CD4-positive, alpha-beta T cell treated with Interleukin-12 subunit alpha and Interleukin-12 subunit beta, for 1 hour (primary cell): ENCODE data around the gene IL4.

Experiments
- DNase-seq: peaks from one replicate; pipeline ENCODE4 v3.0.0-alpha.2; 2020

The IL4 gene

DNA sequence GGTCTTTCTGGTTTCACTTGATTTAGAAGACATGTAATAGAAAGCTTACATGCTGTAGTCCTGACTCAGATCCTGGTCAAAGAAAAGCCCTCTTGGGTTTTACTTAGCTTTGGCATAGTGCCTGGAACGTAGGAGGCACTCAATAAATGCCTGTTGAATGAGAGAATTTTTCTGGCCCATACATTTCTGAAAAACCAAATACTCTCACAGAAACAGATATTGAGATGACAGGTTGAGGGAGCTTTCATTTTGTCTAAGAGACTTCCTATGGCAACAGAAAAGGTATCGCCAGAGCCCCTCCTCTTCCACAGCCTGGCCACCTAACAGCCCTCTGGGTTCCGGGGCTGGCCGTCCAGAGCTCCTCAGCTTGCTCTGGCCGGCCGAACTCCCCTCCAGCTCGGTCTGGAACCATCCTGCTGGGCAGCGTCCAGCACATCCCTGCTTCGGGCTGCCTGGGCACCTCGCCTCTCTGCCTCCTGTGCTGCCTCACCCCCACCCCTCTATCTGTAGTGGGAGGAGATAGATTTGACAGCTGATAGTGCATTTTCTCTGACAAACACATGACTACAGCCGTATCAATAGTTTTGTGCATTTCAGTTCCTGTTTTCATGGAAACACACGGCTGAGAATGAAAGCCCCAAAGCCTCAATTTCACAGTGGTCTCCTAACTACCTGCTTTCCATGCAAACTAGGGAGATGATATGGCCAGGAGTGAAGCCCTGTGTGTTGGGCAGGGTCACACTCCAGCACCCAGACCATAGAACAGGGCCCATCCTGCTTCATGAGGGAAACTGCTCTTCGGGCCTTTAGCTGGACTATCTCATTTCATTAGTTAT, 1.1 kb downstream of the IL4 start:
- DNase-seq = no peak

DNA sequence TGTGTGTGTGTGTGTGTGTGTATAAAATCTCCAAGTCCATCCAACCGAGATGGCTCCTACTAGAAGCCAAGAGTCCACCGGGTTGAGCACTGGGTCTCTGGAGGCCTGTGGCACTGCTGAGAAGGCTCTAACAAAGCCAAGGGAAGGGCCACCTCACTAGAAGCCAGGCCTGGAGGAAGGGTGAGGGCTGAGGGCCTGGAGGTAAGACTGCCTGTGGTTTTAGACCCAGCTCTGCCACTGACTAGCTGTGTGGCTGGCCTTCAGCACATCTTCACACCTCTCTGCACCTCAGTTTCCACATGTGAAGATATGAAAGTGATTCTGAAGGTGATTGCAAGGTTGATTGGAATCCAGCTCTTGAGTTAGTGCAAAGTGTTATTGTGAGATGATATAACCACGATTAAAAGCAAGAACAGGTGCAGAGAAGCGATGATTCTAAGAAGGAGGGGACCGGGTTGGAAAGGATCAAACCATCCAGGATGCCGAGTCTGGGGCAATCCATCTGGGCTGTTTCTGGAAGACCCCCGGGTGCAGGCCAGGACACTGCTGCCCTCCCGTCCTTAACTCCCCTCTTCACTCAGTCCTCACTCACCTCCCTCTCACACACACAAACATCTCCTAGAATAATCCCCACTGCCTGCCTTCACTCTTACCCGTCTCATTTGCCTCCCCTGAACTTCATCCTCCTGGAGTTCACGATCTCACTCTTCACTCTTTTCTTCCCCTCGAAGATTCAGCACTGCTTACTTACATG, 2.3 kb downstream of the IL4 start:
- DNase-seq = no peak

DNA sequence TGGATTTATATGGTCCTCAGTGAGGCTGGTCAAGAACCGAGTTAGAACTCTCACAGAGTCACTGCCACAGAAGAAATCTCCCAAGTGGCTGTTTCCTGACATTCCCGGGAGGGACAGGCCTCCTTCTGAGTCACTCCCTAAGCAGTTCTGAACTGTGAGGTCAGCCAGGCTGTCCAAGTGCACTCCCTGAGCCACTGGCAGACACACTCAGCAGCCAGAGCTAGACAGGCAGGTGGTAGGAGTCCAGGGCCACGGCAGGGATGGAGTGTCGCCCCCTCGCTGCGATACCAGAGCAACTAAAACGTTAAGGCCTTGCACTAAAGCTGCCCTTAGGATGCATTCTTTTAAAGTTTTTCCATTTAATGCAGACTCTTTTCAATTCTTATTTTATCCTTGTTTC, 3.4 kb downstream of the IL4 start:
- DNase-seq = no peak

DNA sequence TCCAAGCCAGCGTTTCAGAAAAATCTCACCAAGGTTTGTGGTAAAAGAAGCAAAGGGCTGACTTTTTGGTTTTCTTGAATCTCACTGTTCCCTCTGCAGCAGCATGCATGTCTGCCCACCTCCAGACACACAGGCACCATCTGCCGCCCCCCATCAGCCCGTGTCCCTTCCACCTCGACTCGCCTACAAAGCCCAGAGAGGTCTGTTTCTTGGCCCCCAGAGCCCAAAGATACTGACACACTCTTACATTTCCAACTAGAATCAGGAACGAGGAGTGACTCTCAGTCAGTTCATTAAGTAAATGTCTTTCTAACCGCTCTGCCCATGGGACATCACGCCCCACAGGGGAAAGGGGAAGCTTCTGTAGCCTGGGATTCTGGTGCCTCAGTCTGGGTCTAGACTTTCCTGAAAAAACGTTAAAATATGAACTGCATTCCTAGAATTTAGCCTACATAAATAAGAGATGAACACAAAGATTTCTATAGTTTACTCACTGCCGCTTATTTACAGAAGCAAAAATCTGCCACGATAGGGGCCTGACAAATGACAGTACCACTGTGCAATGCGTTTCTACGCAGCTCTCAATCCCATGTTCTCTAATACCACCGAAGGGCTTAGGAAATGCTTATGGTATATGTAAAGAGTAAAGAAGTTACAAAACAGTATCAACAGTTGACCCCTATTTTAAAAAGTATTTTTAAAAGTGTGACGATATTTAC, 4.1 kb downstream of the IL4 start:
- DNase-seq = no peak

DNA sequence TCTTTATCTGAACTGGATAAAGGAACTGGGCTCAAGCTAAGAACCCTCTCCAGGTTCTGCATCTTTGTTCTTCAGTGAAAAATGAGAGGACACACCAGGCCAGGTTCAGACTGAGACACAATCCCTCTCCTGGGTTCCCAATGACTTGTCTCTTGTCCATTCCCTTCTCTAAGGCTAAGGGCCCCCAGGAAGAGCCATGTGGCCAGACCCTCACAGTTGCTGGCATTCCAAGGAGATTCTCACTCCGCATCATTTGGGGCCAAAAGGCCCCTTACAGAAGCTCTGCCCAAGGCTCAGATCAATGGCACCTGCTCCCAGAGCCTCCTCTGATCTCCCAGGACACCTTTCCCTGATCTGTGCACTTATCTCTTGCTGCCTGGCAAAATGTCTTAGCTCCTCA, 4.9 kb downstream of the IL4 start:
- DNase-seq = no peak

DNA sequence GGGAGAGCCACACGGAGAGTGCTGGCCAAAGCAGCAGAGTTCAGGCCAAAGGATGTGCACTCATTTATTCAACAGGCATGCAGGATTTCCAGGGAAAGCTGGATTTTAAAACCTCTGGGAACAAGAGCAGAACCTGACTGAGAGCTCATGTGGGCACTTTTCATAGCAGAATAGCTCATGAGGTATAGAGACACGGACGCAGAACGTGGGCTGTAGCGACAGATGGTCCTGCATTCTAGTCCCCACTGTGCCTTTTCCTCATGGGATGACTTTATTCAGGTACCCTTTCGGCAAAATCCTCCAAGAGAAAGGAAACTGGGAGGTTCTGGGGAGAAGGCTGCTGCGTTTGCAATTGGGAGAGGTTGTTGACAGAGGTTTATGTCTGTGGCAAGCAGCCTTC, 5.4 kb downstream of the IL4 start:
- DNase-seq = no peak

DNA sequence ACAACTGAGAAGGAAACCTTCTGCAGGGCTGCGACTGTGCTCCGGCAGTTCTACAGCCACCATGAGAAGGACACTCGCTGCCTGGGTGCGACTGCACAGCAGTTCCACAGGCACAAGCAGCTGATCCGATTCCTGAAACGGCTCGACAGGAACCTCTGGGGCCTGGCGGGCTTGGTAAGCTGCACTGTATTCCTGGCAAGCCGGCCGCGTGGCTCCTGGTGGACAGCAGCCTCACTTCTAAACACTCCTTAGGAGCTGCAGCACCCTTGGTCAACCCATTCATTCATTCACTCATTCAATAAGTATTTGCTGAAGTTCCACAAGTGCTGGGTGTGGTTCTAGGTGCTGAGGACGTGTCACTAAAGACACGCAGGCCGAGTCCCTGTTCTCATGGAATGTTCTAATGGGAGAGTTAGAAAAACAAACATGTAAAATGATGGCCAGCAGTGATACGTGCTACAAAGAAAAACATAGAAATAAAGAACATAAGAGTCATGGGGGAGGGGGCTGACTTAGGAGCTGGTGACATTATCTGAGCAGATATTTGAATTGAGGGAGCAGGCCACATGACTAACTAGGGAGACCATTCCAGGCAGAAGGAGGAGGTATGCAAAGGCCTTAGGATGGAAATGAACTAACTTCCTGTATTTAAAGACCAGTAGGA, 6.1 kb downstream of the IL4 start:
- DNase-seq = no peak

DNA sequence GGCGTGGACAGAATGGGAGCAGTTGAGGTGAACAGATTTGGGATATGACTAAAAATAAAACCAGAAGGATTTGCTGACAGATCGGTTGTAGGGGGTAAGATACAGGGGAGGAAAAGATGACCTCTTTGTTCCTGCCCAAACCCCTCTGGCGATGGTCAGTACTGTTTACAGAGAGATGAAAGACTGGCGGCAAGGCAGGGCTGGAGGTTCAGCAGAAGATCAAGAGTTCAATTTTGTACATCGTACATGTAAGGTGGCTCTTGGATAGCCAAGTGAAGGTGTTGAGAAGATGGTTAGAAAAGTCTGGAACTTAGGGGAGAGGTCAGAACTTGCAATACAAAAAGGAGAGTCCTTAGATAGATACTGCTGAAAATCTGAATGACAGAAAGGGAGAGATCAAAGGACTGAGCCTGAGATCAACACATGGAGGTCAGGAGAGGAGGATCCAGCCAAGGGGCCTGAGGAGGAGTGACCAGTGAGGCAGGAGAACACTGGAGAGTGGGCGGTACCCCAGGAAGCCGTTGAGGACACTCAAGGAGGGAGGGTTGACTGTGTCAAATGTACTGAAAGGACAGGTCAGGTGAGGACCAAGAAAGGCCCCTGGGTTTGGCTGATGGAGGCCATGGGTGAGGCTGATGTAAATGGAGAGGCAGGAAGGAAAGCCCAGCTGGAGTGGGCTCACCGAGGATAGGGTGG, 7.1 kb downstream of the IL4 start:
- no peak for DNase-seq

DNA sequence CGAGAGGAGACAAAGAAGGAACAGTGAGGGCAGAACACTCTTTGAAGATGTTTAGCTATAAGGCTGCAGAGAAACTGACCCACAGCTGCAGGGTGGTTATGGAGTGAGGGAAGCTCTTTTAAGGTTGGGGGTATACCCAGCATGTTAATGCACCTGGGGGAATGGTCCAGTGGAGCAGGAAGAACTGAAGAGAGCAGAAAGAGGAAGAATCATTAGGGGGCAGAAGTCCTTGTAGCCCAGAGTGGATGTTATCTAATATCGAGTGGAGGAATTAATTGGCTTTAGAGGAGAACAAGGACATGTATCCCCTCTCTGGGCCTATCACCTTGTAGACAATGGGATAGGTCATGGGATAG, 7.7 kb downstream of the IL4 start:
- no peak for DNase-seq

DNA sequence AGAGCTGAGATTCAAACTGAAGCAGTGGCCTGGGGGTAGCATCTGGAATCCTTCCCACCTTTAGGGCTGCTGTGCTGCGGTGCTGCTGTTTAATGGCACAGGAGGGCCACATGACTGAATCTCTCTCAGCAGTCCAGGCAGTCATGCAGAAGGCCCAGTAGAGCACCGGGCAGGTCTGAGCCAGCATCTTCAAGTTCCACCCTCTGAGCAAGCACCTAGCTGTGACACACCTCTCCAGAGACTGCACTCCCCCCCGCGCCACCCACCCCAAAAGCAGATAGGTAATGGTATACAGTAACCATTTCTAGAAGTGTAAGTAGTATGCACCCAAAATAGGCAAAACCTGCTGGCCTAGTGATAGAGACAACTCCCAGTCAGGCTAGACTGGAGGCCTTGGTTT, 8.2 kb downstream of the IL4 start:
- DNase-seq = no peak

DNA sequence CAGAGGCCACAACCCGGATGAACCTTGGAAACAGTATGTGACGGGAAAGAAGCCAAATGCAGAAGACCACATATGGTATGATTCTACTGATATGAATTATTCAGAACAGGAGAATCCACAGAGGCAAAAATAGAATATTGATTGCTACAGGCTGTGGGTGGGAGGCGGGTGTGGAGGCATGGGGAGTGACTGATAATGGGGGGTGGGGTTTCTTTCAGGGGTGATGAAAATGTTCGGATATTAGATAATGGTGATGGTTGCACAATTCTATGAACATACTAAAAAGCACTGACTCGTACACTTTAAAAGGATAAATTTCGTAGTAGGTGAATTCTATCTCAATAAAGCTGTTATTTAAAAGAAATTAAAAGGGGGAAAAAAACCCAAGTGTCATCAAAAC, 10.7 kb downstream of the IL4 start:
- no peak for DNase-seq

DNA sequence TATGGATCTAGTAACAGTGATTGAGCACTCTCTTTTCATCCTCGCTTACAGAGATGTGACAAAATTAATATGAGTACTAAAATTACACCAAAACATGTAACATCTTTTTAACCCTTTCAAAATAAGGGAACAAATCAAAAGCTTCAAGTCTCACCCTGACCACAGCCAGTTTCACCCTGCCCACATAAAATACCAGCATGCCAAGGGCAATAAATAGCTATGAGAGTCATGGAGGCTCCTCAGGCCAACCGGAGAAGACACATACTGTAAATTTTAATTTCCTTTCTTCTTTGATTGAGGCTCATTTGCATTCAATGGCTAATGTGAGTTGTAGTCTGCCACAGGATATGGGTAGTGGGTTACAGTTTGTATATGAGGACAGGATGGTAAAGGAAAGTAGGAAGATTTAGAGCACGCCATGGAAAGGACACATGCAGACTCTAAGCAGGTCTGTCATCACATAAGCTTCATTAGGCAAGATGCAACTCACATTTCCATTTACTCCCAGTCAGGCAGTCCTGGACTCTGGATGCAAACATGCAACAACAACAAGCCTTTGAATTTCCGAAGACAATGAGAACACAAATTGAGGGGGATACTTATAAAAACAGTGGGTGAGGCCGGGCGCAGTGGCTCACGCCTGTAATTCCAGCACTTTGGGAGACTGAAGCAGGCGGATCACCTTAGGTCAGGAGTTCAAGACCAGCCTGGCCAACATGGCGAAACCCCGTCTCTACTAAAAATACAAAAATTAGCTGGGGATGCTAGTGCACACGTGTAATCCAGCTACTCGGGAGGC, 11.3 kb downstream of the IL4 start:
- no peak for DNase-seq

DNA sequence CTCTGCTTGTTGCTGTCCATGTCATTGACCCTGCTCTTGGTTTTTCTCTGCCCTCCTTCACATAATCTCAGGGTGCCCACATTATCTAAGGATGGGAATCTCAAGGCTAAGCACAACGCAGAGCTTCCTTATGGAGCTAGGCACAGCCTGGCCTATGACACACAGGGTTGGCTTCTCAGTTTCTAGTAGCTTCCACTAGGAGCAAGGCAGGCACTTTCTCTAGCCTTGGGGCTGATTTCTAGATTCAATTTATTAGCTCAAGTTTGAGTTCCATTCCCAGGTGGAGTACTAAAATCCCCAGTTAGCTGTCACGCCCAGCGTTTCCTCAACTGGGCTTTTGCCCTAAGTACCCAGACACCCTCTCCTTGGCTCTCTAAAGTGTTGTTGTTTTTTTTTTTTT, 12.4 kb downstream of the IL4 start:
- DNase-seq = no peak

DNA sequence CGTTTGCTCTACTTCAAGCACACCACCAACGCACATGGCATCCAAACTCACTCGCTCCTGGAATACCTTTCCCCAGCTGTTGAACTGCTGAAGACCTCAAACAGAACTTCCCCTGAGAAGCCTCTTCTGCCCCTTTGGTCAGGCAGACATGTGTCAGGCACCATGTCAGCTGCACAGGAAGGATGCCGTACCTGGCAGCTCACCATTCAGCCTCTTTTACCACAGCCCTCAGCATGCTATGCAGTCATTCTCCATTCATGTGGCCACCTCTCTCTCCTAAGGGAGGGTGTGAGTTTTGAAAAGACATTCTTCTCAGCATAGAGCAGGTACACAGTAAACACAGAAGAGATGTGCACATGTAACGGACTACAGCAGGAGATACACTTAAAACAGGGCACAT, 14.2 kb downstream of the IL4 start:
- DNase-seq = peak; percentile 29

DNA sequence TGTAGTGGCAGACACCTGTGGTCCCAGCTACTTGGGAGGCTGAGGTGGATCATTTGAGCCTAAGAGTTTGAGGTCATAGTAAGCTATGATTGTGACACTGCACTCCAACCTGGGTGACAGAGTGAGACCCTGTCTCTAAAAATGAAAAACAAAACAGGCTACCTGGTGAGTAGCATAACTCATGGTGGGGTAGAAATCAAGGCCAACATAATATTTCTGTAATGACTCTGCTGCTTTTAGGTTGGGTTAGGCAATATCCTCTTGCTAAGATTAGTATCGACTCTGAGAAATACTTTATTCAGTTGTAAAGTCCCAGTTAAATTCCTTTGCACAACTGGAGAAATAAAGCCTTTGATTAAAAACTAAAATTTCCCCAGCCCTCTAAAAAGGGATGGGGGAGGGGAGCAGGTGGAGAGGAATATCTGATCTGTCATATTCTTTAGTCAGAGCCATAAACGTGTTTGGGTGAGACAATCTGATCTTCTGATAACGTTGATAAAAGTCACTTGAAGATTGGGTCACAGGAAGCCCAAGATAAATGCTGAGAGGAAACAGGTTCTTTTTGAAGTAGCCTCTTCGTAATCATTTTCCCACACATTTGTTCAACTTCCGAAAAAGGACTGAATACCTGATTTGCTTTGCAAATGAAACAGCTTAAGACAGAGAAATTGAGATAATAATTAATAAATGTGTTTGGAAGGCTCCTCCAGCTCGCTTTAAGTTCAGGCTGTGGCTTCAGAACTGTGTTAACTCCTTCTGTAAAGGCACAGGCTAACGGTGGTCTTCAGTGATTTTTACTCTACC, 14.9 kb downstream of the IL4 start:
- DNase-seq = peak; percentile 45

DNA sequence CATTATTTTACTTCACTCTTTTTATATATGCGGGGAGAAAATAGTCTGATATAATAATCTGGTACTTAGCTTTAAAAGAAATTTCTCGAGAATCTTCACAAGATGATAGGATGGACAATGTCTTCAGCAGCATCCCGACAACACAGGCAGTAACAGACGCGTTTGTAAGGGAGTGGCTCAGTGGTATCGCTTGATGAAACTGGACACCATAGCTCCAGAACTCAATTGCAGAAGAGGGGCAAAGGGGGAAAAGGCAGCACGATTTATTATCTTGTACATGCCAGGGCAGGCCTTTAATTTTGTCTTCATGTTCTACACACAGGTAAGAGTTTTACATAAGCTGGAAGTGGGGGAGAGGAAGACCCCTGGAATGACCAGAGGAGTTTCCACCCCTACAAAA, 15.7 kb downstream of the IL4 start:
- no peak for DNase-seq

DNA sequence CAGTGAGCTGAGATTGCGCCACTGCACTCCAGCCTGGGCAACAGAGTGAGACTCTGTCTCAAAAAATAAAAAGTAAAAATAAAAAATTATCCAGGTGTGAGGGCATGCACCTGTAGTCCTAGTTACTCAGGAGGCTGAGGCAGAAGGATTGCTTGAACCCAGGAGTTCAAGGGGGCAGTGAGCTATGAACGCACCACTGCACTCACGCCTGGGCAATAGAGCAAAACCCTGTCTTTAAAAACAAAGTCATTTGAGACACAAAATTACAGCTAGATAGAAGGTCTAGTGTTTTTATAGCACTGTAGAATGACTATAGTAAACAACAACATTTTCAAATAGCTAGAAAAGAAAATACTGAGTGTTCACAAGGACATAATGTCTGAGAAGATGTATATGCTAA, 16.4 kb downstream of the IL4 start:
- DNase-seq = no peak

DNA sequence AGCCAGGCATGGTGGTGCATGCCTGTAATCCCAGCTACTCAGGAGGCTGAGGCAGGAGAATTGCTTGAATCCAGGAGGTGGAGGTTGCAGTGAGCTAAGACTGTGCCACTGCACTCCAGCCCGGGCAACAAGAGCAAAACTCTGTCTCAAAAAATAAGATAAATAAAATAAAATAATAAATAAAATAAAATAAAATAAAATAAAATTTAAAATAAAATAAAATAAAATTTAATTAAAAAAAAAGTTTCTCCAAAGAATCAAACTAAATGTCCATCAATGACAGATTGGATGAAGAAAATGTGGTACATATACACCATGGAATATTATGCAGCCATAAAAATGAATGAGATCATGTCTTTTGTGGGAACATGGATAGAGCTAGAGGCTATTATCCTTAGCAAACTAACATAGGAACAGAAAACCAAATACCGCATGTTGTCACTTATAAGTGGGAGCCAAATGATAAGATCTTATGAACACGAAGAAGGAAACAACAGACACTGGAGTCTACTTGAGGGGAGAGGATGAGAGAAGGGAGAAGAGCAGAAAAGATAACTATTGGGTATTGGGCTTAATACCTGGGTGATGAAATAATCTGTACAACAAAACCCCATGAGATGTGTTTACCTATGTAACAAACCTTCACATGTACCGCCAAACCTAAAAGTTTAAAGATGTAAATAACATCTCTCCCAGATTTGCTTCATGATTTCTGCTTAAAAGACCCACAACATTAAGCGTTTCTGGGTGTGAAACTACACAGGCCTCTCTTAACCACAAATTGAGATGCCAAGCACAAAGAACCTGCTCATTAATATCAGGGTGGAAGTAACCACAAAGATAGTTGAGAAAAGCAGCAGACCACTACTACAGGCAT, 18.2 kb downstream of the IL4 start:
- DNase-seq = peak; percentile 25

DNA sequence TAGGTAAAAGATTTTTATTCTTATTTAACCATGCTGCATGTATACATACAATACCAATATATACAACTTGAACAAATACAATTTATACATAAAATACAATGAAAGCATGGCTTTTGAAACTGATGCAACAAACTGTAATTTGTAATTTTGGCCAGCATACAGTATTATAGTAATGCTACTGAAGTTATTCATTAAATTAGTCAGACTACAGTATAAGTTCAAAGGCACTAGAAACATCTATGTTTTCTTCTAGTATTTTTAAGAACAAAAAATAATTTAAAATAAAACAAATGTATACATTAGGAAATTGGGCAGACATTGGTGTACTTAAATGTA, 18.8 kb downstream of the IL4 start:
- DNase-seq = no peak

DNA sequence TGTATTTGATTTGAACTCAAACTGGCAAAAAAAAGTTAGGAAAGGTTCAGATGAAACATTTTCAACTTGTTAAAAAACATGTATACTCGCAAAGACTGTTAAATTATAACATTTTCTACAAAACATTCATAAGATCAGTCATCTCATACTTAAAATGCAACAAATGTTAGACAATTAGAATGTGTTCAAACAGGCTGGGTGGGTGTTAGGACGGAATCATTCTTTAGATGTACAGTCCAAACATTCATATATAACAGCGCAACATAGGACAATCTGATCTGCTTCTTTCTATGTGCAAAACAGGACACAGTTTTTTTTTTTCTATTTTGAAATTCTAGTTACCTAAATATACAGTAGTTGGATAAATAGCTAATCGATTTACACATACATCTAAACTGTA, 22.2 kb downstream of the IL4 start:
- no peak for DNase-seq
